Duodenal mucosa (tissue), 2 donors: Measurements from ENCODE around the gene LGALS14.
"Not testable (repeated sequence)": the region's sequence is repeated elsewhere in the genome, so short reads cannot be mapped to it uniquely, and the experiment has no call there.

Experiments
- H3K27ac ChIP-seq: one replicate; pipeline ENCODE4 v1.7.0; 2013; ENCODE audit warnings: low read depth, low read length
- H3K27me3 ChIP-seq, 2 donors: one replicate each; pipeline ENCODE4 v1.7.0; 2013; ENCODE audit warnings: low read length in 2 of 2, control low read depth in 1 of 2; ENCODE audit not compliant: insufficient read depth in 2 of 2, control insufficient read depth in 1 of 2
- H3K36me3 ChIP-seq, 2 donors: one replicate each; pipeline ENCODE4 v1.7.0; 2013; ENCODE audit warnings: low read length in 2 of 2, control low read depth in 1 of 2; ENCODE audit not compliant: insufficient read depth in 2 of 2, control insufficient read depth in 1 of 2
- H3K4me1 ChIP-seq, 2 donors: one replicate each; pipeline ENCODE4 v1.7.0; 2013; ENCODE audit warnings: low read length in 2 of 2, control low read depth in 1 of 2; ENCODE audit not compliant: insufficient read depth in 2 of 2, control insufficient read depth in 1 of 2
- H3K4me3 ChIP-seq, 2 donors: one replicate each; pipeline ENCODE4 v1.7.0; 2013; ENCODE audit warnings: low read length in 2 of 2, low read depth in 1 of 2
- H3K9ac ChIP-seq, 2 donors: one replicate each; pipeline ENCODE4 v1.7.0; 2013; ENCODE audit warnings: low read length in 2 of 2, low read depth in 1 of 2
- H3K9me3 ChIP-seq, 2 donors: one replicate each; pipeline ENCODE4 v1.7.0; 2013; ENCODE audit warnings: low read length in 2 of 2, control low read depth in 1 of 2; ENCODE audit not compliant: control insufficient read depth in 1 of 2

LGALS14 gene

GRCh38 chr19:39704181-39705044, at the start of gene LGALS14:
Gene LGALS14 (plus strand): TSS chr19:39704481. CDS start chr19:39704529, 48 bp downstream.
- Histone ChIP-seq H3K4me3 (no peak within 1 kb of the TSS), H3K27ac (no peak within 1 kb of the TSS), H3K36me3 (no peaks in the 10 kb centered on the region), H3K4me1 (no peaks in the 10 kb centered on the region), H3K27me3 (no peaks in the 10 kb centered on the region), H3K9me3 (no peaks in the 10 kb centered on the region), H3K9ac (no peak within 1 kb of the TSS)

- Histone ChIP-seq H3K36me3 (no peaks in the 10 kb centered on the region), H3K27me3 (no peaks in the 10 kb centered on the region), H3K4me3 (no peak within 1 kb of the TSS), H3K27ac (no peak within 1 kb of the TSS), H3K9me3 (no peaks in the 10 kb centered on the region), H3K9ac (no peak within 1 kb of the TSS), H3K4me1 (no peaks in the 10 kb centered on the region)
These were observed 48.7 kb upstream of the LGALS14 start, which contains the start of gene LGALS16 for GRCh38 chr19:39655613-39656012. Gene LGALS16 (plus strand): TSS chr19:39655913. CDS start chr19:39655962, 49 bp downstream.

- Histone ChIP-seq H3K4me3 (no peak overlapping the region), H3K27me3 (no peaks in the 10 kb centered on the region), H3K27ac (no peak overlapping the region), H3K4me1 (no peaks in the 10 kb centered on the region), H3K36me3 (no peaks in the 10 kb centered on the region), H3K9ac (no peak overlapping the region), H3K9me3 (no peaks in the 10 kb centered on the region)
These were observed 44.5 kb upstream of the LGALS14 start for GRCh38 chr19:39659791-39660190.

- Histone ChIP-seq H3K27me3 (no peaks in the 10 kb centered on the region), H3K27ac (no peak overlapping the region), H3K9ac (no peak overlapping the region), H3K4me1 (no peaks in the 10 kb centered on the region), H3K36me3 (no peaks in the 10 kb centered on the region), H3K4me3 (no peak overlapping the region), H3K9me3 (no peaks in the 10 kb centered on the region)
These were observed 43.6 kb upstream of the LGALS14 start for GRCh38 chr19:39660661-39661060.

GRCh38 chr19:39661565-39661964, 42.7 kb upstream of the LGALS14 start:
- Histone ChIP-seq H3K9ac (no peak overlapping the region), H3K27ac (no peak overlapping the region), H3K9me3 (no peaks in the 10 kb centered on the region), H3K27me3 (no peaks in the 10 kb centered on the region), H3K4me3 (no peak overlapping the region), H3K4me1 (no peaks in the 10 kb centered on the region), H3K36me3 (no peaks in the 10 kb centered on the region)

- H3K9me3 ChIP-seq, H3K9ac ChIP-seq, H3K36me3 ChIP-seq, H3K27me3 ChIP-seq, H3K4me1 ChIP-seq, H3K4me3 ChIP-seq, H3K27ac ChIP-seq: not testable (repeated sequence)
These were observed 34.4 kb upstream of the LGALS14 start for GRCh38 chr19:39669860-39670259.

- H3K4me3 ChIP-seq: no peak overlapping the region
- H3K36me3 ChIP-seq: no peaks in the 10 kb centered on the region
- no peaks in the 10 kb centered on the region for H3K9me3 ChIP-seq
- no peak overlapping the region for H3K9ac ChIP-seq
- peaks cover 0 to 3% of the 10 kb centered on the region in 2 donors for H3K27me3 ChIP-seq
- H3K4me1 ChIP-seq: no peaks in the 10 kb centered on the region
- no peak overlapping the region for H3K27ac ChIP-seq
These were observed 33.3 kb upstream of the LGALS14 start for GRCh38 chr19:39670998-39671397.

GRCh38 chr19:39671739-39672363, 32.4 kb upstream of the LGALS14 start:
- Histone ChIP-seq H3K36me3 (no peaks in the 10 kb centered on the region), H3K4me3 (no peak overlapping the region), H3K9me3 (no peaks in the 10 kb centered on the region), H3K9ac (no peak overlapping the region), H3K27me3 (peaks cover 0 to 3% of the 10 kb centered on the region in 2 donors), H3K27ac (no peak overlapping the region), H3K4me1 (no peaks in the 10 kb centered on the region)

- Histone ChIP-seq H3K36me3 (no peaks in the 10 kb centered on the region), H3K27me3 (peaks cover 0 to 3% of the 10 kb centered on the region in 2 donors), H3K9ac (no peak overlapping the region)
These were observed 31.8 kb upstream of the LGALS14 start for GRCh38 chr19:39672473-39672872.

GRCh38 chr19:39673862-39674261, 30.4 kb upstream of the LGALS14 start:
- H3K4me1 ChIP-seq, H3K9me3 ChIP-seq, H3K9ac ChIP-seq, H3K27me3 ChIP-seq, H3K4me3 ChIP-seq, H3K27ac ChIP-seq, H3K36me3 ChIP-seq: not testable (repeated sequence)

More at GRCh38 chr19:39672473-39672872, 31.8 kb upstream of the LGALS14 start:
- Histone ChIP-seq H3K27ac (no peak overlapping the region), H3K9me3 (no peaks in the 10 kb centered on the region), H3K4me3 (no peak overlapping the region), H3K4me1 (no peaks in the 10 kb centered on the region)
